CD8-positive, alpha-beta memory T cell (primary cell): ENCODE measurements around the gene SMR3A. TPM values are rescaled to one million over a fixed set of nuclear protein-coding genes. Genes with fewer than 3 reads are reported as not detected.

Experiments used
- CTCF ChIA-PET: fragments of 350-600 bp; sonication (Branson Sonifier 250); formaldehyde crosslinking; loops from one replicate; lab custom pipeline; 2021; ENCODE audit warnings: antibody characterized with exemption; lab: Charles Lee
- POLR2A ChIA-PET: fragments of 350-600 bp; sonication (Branson Sonifier 250); formaldehyde crosslinking; loops from one replicate; lab custom pipeline; 2021; ENCODE audit warnings: antibody characterized with exemption; lab: Charles Lee
- DNase-seq, 5 donors: peaks; one replicate each; pipeline versions ENCODE4 v3.0.0 to v3.0.0-alpha.2; 2020 to 2022; ENCODE audit warnings: mixed read lengths in 1 of 5
- H3K27ac ChIP-seq: one replicate; pipeline ENCODE4 v1.7.0; 2013; ENCODE audit warnings: low read depth, mild to moderate bottlenecking, low read length, moderate library complexity
- H3K27me3 ChIP-seq: 2 replicates; pipeline ENCODE4 v1.7.0; 2013; ENCODE audit warnings: low read length, mild to moderate bottlenecking; ENCODE audit not compliant: insufficient read depth, poor library complexity, severe bottlenecking
- H3K36me3 ChIP-seq: 2 replicates; pipeline ENCODE4 v1.7.0; 2013; ENCODE audit warnings: mild to moderate bottlenecking, low read length, moderate library complexity; ENCODE audit not compliant: insufficient read depth
- H3K4me1 ChIP-seq: 2 replicates; pipeline ENCODE4 v1.7.0; 2013; ENCODE audit warnings: mild to moderate bottlenecking, low read length, moderate library complexity; ENCODE audit not compliant: insufficient read depth
- H3K4me3 ChIP-seq: 2 replicates; pipeline ENCODE4 v1.7.0; 2013; ENCODE audit warnings: mild to moderate bottlenecking, low read length
- H3K9me3 ChIP-seq: 2 replicates; pipeline ENCODE4 v1.7.0; 2013; ENCODE audit warnings: mild to moderate bottlenecking, low read length
- H3K27ac Mint-ChIP-seq, 8 donors: one replicate each; pipeline ENCODE4 v1.8.0; 2020 to 2021; ENCODE audit warnings: mixed read lengths in 8 of 8, mild to moderate bottlenecking in 6 of 8, inconsistent platforms in 3 of 8, moderate library complexity in 3 of 8
- H3K27me3 Mint-ChIP-seq, 2 donors: one replicate each; pipeline ENCODE4 v1.8.0; 2020 to 2021; ENCODE audit warnings: mixed read lengths in 2 of 2, mild to moderate bottlenecking in 1 of 2, moderate library complexity in 1 of 2
- H3K36me3 Mint-ChIP-seq, 3 donors: one replicate each; pipeline ENCODE4 v1.8.0; 2020 to 2021; ENCODE audit warnings: mixed read lengths in 3 of 3, inconsistent platforms in 1 of 3, mild to moderate bottlenecking in 1 of 3
- H3K4me1 Mint-ChIP-seq, 3 donors: one replicate each; pipeline ENCODE4 v1.8.0; 2020 to 2021; ENCODE audit warnings: mixed read lengths in 3 of 3, inconsistent platforms in 1 of 3, mild to moderate bottlenecking in 1 of 3
- H3K4me3 Mint-ChIP-seq, 7 donors: one replicate each; pipeline ENCODE4 v1.8.0; 2020 to 2021; ENCODE audit warnings: mixed read lengths in 7 of 7, mild to moderate bottlenecking in 6 of 7, moderate library complexity in 4 of 7, inconsistent platforms in 2 of 7
- H3K9me3 Mint-ChIP-seq, 5 donors: one replicate each; pipeline ENCODE4 v1.8.0; 2020 to 2022; ENCODE audit warnings: mixed read lengths in 5 of 5, mild to moderate bottlenecking in 3 of 5, moderate library complexity in 2 of 5, inconsistent platforms in 1 of 5
- polyA plus RNA-seq: library from polyadenylated mRNA; unstranded; fragments of 300-500 nt; fragmentation: Illumina TruSeq; gene quantifications from one replicate; pipeline ENCODE4 v1.2.3, GENCODE V29; 2021
- total RNA-seq, 2 experiments: library from RNA; stranded (reverse); gene quantifications; one replicate each; pipeline ENCODE4 v1.2.3, GENCODE V29; 2021

SMR3A gene
- total and polyA plus RNA-seq, 3 experiments from 2014 or later = not detected

DNA sequence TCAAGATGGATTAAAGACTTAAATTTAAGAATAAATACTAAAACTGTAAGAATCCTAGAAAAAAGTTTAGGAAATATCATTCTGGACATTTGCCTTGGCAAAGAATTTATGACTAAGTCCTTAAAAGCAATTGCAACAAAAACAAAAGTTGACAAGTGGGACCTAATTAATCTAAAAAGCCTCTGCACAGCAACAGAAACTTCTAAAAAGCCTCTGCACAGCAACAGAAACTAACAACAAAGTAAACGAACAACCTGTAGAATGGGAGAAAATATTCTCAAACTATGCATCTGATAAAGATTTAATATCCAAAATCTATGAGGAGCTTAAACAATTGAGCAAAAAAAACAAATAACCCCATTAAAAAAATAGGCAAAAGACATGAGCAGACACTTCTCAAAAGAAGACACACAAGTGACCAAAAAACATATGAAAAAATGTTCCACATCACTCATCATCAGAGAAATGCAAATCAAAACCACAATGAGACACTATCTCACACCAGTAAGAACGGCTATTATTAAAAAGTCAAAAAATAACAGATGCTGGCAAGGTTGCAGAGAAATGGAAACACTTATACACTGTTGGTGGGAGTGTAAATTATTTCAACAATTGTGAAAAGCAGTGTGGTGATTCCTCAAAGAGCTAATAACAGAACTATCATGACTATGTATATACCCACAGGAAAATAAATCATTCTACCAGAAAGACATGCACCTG lies 31.7 kb downstream of the SMR3A start:
- Histone ChIP-seq H3K27me3 (no peaks in the 10 kb centered on the region), H3K9me3 (no peaks in the 10 kb centered on the region), H3K36me3 (no peaks in the 10 kb centered on the region), H3K27ac (no peak overlapping the region), H3K4me1 (no peaks in the 10 kb centered on the region), H3K4me3 (no peak overlapping the region)
- Mint-ChIP-seq H3K27me3 (peaks cover 0 to 1% of the 10 kb centered on the region in 2 donors), H3K4me1 (no peaks in the 10 kb centered on the region), H3K4me3 (no peak overlapping the region), H3K36me3 (no peaks in the 10 kb centered on the region), H3K27ac (no peak overlapping the region), H3K9me3 (peaks cover 0 to 4% (median 0%) of the 10 kb centered on the region in 5 donors)
- no peak for DNase-seq
- CTCF ChIA-PET = no interaction called here
- POLR2A ChIA-PET = no interaction called here

DNA sequence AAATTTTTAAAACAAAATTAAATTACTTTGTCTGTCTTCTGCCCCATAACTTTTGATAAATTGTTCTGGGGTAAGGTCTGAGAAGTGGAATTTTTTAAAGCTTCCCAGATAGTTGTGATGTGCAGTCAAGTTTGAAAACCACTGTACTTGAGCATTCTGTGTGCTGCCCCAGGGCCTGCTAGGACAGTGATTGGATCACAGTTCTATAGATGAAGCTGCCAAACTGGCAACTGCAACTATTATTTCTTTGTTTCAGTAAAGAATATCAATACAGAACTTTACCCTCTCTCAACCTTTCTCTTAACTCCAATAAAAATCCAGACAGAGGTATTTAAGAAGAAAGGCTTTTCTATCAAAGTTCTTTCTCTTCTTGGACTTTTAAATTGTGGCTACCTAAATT lies 37.0 kb downstream of the SMR3A start, which contains the start of gene OPRPN:
Gene OPRPN (plus strand): TSS at position 361 of the 400 bp plus-strand sequence. CDS start 1,346 bp downstream, outside the sequence.
- Mint-ChIP-seq H3K27me3 (no peaks in the 10 kb centered on the region), H3K36me3 (no peaks in the 10 kb centered on the region), H3K27ac (no peak within 1 kb of the TSS), H3K4me3 (no peak within 1 kb of the TSS), H3K4me1 (no peaks in the 10 kb centered on the region), H3K9me3 (no peaks in the 10 kb centered on the region)
- no peak within 1 kb of the TSS for H3K4me3 ChIP-seq
- ChIA-PET POLR2A (no interaction called here), CTCF (no interaction called here)
- H3K36me3 ChIP-seq = no peaks in the 10 kb centered on the region
- no peak for DNase-seq
- H3K27me3 ChIP-seq = no peaks in the 10 kb centered on the region
- no peaks in the 10 kb centered on the region for H3K4me1 ChIP-seq
- H3K9me3 ChIP-seq = no peaks in the 10 kb centered on the region
- no peak within 1 kb of the TSS for H3K27ac ChIP-seq

DNA sequence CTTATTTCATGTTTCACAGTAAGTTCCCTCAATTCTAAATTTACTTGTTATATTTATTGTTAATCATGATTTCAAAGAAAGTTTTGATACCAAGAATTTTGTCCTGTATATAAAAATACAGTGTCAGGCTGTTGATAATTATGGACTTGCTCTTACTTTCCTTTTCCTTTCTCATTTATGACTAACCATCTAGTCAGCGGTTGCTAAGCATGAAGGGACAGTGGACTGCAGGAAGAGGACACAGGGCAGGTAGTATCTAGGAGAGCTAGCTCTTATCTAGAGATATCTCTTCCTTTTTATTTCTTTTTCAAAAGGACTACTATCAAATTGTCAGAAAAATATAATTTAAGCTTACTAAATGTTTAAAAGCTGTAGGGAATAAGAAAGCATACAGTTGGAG lies 38.8 kb downstream of the SMR3A start:
- H3K4me3 ChIP-seq = no peak overlapping the region
- no peaks in the 10 kb centered on the region for H3K27me3 ChIP-seq
- CTCF ChIA-PET = no interaction called here
- H3K36me3 ChIP-seq = no peaks in the 10 kb centered on the region
- H3K4me1 Mint-ChIP-seq = no peaks in the 10 kb centered on the region
- H3K9me3 Mint-ChIP-seq = no peaks in the 10 kb centered on the region
- H3K36me3 Mint-ChIP-seq = no peaks in the 10 kb centered on the region
- no peak overlapping the region for H3K27ac ChIP-seq
- H3K27me3 Mint-ChIP-seq = no peaks in the 10 kb centered on the region
- no peak overlapping the region for H3K27ac Mint-ChIP-seq
- no peaks in the 10 kb centered on the region for H3K4me1 ChIP-seq
- H3K9me3 ChIP-seq = no peaks in the 10 kb centered on the region
- H3K4me3 Mint-ChIP-seq = no peak overlapping the region
- no peak for DNase-seq
- POLR2A ChIA-PET = no interaction called here

DNA sequence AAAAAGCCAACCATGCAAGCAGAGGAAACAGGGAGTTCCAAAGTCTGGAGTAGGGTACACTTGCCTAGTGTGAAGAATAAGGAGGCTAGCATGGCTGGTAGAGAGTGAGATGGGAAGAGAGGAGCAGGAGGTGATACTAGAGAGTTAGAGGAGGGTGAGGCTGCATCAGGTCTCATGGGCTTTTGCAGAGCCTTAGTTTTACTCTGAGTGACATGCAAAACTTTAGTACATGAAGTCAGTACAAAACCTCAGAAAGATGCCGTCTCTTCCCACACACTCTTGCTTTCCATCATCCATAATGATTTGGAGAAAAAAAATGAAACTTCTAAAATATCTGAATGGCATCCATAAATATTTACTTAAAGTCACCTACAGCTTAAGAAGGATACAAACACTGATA lies 42.2 kb downstream of the SMR3A start:
- Histone ChIP-seq H3K27me3 (no peaks in the 10 kb centered on the region), H3K27ac (no peak overlapping the region), H3K4me3 (no peak overlapping the region), H3K4me1 (no peaks in the 10 kb centered on the region), H3K9me3 (no peaks in the 10 kb centered on the region), H3K36me3 (no peaks in the 10 kb centered on the region)
- ChIA-PET POLR2A (no interaction called here), CTCF (no interaction called here)
- no peak for DNase-seq
- peaks cover 0 to 2% (median 0%) of the 10 kb centered on the region in 5 donors for H3K9me3 Mint-ChIP-seq
- H3K4me3 Mint-ChIP-seq = no peak overlapping the region
- H3K36me3 Mint-ChIP-seq = no peaks in the 10 kb centered on the region
- peaks cover 0 to 1% of the 10 kb centered on the region in 2 donors for H3K27me3 Mint-ChIP-seq
- no peak overlapping the region for H3K27ac Mint-ChIP-seq
- no peaks in the 10 kb centered on the region for H3K4me1 Mint-ChIP-seq

DNA sequence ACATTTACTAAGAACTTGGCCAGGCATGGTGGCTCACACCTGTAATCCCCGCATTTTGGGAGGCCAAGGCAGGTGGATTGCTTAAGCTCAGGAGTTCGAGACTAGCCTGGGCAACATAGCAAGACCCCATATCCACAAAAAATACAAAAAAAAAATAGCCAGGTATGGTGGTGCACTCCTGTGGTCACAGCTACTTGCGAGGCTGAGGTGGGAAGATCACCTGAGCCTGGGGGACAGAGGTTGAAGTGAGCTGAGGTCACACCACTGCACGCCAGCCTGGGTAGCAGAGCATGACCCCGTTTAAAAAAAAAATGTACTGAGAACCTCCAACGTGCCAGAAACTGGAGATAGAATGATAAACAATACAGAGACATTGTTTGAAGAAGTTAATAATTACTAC lies 45.2 kb downstream of the SMR3A start:
- Mint-ChIP-seq H3K36me3 (no peaks in the 10 kb centered on the region), H3K4me3 (no peak overlapping the region), H3K27ac (no peak overlapping the region), H3K4me1 (no peaks in the 10 kb centered on the region), H3K9me3 (peaks cover 0 to 2% (median 0%) of the 10 kb centered on the region in 5 donors), H3K27me3 (peaks cover 0 to 1% of the 10 kb centered on the region in 2 donors)
- ChIA-PET CTCF (no interaction called here), POLR2A (no interaction called here)
- no peaks in the 10 kb centered on the region for H3K9me3 ChIP-seq
- no peaks in the 10 kb centered on the region for H3K27me3 ChIP-seq
- H3K4me3 ChIP-seq = no peak overlapping the region
- H3K27ac ChIP-seq = no peak overlapping the region
- DNase-seq = no peak
- H3K36me3 ChIP-seq = no peaks in the 10 kb centered on the region
- H3K4me1 ChIP-seq = no peaks in the 10 kb centered on the region

Other genes starting within 250 kb of the SMR3A start
- gene PRR27, start 206.5 kb upstream of the SMR3A start, total RNA-seq = not detected
- not detected for gene PRR27, start 206.5 kb upstream of the SMR3A start, polyA plus RNA-seq
- not detected for gene ODAM, start 165.0 kb upstream of the SMR3A start, total RNA-seq
- gene ODAM, start 165.0 kb upstream of the SMR3A start, polyA plus RNA-seq = not detected
- gene FDCSP, start 134.6 kb upstream of the SMR3A start, total RNA-seq = not detected
- gene FDCSP, start 134.6 kb upstream of the SMR3A start, polyA plus RNA-seq = not detected
- gene CSN3, start 118.2 kb upstream of the SMR3A start, total RNA-seq = not detected
- not detected for gene CSN3, start 118.2 kb upstream of the SMR3A start, polyA plus RNA-seq
- gene CABS1, start 25.8 kb upstream of the SMR3A start, total RNA-seq = not detected
- not detected for gene CABS1, start 25.8 kb upstream of the SMR3A start, polyA plus RNA-seq
- not detected for gene SMR3B, start 22.4 kb downstream of the SMR3A start, total RNA-seq
- not detected for gene SMR3B, start 22.4 kb downstream of the SMR3A start, polyA plus RNA-seq
- gene OPRPN, start 37.2 kb downstream of the SMR3A start, total RNA-seq = not detected
- gene OPRPN, start 37.2 kb downstream of the SMR3A start, polyA plus RNA-seq = not detected
- gene MUC7, start 111.4 kb downstream of the SMR3A start, total RNA-seq = not detected
- gene MUC7, start 111.4 kb downstream of the SMR3A start, polyA plus RNA-seq = not detected
- not detected for gene AMTN, start 157.8 kb downstream of the SMR3A start, total RNA-seq
- gene AMTN, start 157.8 kb downstream of the SMR3A start, polyA plus RNA-seq = not detected
- not detected for gene AMBN, start 231.5 kb downstream of the SMR3A start, total RNA-seq
- gene AMBN, start 231.5 kb downstream of the SMR3A start, polyA plus RNA-seq = not detected